Stimulated activated CD8-positive, alpha-beta memory T cell treated with anti-CD3 and anti-CD28 coated beads, Interleukin-7, amount 100 ng/mL, for 48 hours (primary cell): Measurements from ENCODE around the gene PRPSAP2.
"Not testable (repeated sequence)": the region's sequence is repeated elsewhere in the genome, so short reads cannot be mapped to it uniquely, and the experiment has no call there.

Experiments used
- DNase-seq, 2 donors: peaks; one replicate each; pipeline ENCODE4 v3.0.0-alpha.2; 2020; ENCODE audit warnings: low read depth in 1 of 2; ENCODE audit errors: extremely low read depth in 1 of 2

The PRPSAP2 gene

DNA sequence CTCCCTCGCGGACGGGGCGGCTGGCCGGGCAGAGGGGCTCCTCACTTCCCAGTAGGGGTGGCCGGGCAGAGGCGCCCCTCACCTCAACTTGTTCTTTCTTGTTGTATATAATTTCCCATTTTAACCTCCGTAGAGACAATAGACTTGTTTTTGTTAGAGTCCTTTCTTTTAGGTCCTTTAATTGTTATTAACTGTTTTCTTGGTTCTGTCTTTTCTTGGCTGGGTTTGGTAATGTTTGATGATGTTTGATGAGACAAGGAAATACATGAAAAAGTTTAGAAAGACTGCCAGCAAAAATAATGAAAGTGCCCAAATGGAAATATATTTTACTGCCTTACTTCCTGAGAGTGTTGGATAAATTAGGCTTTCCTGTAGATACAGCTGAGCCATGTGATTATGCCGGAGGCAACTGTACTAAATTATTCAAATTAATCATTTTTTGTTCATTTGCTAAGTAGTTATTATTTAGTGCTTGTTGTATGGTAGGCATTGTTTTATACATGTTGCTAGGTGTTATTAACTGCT, 30.9 kb downstream of the PRPSAP2 start:
- DNase-seq = no peak

DNA sequence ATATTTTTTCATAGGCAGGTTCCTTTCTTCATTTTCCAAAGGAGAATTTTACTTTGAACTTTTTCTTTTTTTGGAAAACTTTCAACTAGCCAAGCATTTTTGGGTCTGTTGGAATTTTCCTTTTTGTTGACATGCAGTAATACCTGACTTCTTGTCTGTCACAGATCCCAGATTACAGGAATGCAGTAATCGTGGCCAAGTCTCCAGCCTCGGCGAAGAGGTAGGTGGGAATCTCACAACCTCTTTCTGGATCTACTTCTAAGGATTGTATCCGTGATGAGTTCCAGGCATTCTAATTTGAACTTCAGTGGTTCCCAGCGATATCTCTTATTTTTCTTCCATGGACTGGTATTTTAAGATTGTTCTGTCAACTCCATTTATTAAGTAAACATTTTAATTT, 31.7 kb downstream of the PRPSAP2 start:
- DNase-seq = no peak

DNA sequence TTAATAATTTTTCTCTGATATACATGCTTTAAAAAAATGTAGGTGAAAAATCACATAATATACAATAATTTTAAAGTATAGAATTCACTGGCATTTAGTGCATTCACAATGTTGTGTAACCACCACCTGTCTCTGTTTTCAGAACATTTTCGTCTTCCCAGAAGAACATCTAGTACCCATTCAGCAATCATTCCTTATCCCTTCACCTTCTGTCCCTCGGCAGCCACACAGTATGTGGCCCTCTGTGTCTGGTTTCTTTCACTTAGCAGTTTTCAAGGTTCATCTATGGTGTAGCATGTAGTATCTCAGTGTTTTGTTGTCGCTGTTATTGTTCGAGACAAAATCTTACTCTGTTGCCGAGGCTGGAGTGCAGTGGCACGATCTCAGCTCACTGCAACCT, 33.6 kb downstream of the PRPSAP2 start:
- no peak for DNase-seq

DNA sequence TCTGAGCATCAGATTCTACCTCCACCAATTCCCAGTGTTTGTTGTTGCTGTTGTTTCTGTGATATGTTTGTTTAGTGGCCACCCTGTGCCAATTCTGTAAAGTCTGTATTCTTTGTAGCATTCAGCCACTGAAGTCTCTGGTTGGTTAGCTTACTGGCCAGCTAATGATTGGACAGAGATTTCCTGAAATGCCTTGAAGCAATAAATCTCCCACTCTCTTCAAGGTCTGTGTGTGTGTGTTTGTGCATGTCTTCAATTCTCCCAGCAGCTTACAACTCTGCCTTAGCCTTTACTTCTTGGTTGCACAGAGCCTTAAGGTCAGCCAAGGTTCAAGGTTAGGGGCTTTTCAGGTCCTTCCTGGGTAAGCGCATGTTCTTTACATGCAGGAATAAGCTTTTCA, 38.2 kb downstream of the PRPSAP2 start:
- no peak for DNase-seq

DNA sequence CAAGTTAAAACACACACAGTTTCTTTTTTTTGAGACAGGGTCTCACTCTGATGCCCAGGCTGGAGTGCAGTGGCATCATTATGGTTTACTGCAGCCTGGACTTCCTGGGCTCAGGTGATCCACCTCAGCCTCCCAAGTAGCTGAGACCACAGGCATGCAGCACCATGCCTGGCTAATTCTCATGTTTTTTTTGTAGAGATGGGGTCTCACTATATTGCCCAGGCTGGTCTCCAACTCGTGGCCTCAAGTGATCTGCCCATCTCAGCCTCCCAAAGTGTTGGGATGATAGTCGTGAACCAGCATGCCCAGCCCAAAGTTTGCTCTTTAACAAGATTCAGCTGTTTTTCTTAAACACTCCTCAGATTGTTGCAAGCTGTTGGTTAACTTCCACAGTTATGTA, 39.0 kb downstream of the PRPSAP2 start:
- no peak for DNase-seq

DNA sequence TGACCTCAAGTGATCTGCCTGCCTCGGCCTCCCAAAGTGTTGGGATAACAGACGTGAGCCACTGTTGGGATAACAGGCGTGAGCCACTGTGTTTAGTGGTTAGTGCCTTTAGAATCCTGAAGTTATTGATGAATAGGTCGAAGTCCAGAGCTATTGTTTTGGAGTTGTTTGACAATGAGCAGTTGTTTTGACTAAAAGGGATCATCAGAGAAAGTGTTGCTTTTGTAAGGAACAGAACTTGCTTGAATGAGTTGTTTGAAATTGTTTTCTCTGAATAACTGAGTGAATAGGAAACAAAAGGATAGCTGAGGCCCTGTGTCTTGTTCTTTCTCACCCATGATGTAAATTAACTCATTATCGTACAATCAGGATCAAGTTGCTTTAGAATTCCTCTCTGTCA, 46.6 kb downstream of the PRPSAP2 start:
- DNase-seq = no peak

DNA sequence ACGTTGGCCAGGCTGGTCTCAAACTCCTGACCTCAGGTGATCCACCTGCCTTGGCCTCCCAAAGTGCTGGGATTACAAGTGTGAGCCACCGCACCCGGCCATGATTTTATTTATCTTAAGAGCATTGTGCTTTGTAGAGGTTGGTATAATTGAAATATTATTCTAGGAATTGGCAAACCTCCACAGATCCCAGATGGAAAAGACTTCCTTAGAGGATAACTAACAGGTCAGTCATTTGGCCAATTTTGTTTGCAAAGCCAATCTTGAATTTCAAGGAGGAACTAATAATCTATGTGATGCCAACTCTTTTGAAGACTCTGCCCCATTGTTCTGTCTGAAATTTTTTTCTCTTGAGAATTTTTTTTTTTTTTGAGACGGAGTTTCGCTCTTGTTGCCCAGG, 47.3 kb downstream of the PRPSAP2 start:
- no peak for DNase-seq

DNA sequence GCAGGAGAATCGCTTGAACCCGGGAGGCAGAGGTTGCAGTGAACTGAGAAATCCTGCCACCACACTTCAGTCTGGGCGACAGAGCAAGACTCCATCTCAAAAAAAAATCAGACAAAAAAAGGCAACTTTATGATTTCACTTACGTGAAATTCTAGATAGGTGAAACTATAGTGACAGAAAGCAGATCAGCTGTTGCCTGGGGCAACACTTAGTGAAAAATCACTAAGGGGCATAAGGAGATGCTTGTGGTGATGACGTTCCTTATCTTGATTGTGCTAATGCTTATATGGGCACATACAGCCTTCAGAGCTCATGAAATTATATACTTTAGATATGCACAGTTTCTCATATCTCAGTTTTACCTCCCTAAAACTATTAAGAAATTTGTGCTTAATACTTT, 52.4 kb downstream of the PRPSAP2 start:
- no peak for DNase-seq

DNA sequence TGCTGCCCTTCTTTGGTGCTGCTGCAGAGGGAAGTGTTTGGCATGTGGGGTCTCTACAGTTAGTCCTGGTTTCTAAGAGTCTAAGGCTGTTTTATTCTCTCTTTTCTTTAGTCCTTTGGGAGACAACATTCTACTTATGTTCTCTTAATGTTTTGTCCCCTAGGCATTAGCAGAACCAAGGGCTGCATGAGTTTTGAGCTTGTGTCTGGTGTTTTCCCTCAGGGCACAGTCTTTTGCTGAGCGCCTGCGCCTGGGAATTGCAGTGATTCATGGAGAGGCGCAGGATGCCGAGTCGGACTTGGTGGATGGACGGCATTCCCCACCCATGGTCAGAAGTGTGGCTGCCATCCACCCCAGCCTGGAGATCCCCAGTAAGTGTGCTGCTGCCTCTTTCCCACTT, 53.0 kb downstream of the PRPSAP2 start:
- no peak for DNase-seq

DNA sequence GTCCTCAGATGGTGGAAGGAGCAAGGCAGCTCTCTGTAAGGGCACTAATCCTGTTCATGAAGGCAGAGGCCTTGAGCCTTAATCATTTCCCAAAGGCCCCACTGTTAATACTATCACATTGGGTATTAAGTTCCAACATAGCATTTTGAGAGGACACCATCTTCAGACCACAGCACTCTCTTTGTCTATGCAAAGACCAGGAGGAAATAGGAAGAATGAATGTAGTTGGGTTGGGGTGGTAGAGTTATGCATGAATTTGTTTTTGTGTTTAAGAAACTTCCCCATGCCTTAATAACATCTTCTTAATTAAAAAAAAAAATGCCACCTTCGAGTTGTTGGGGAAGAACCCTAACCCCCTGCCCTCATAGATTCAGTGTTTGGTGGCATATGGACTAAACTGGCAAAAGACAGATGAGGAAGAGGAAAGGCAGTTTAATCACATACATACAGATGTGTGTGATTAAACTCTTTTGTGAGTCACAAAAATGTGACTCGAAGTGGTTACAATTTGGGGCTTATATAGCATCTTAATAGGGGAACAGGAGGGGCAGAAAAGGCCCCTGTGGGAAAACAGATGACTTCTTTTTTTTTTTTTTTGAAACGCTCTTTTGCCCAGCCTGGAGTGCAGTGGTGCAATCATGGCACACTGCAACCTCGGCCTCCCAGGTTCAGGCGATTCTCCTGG, 59.0 kb downstream of the PRPSAP2 start:
- no peak for DNase-seq

DNA sequence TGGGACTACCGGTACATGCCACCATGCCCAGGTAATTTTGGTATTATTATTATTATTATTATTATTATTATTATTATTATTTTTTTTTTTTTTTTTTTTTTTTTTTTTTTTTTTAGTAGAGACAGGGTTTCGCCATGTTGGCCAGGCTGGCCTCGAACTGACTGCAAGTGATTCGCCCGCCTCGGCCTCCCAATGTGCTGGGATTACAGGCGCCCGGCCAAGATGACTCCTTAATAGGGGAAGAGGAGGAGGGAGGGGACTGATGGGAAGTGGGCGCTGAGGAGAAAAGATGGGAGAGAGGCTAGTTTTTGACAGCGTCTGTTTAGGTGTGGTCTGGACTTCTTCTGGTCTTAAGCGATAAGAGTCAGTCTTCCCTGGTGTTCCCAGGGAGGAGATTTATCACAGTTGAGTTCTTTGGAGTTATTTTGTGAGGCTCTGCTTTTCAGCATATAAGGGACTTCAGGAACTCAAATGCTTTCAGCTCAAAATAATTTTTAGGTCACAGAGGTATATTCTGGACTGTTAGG, 59.6 kb downstream of the PRPSAP2 start:
- no peak for DNase-seq

DNA sequence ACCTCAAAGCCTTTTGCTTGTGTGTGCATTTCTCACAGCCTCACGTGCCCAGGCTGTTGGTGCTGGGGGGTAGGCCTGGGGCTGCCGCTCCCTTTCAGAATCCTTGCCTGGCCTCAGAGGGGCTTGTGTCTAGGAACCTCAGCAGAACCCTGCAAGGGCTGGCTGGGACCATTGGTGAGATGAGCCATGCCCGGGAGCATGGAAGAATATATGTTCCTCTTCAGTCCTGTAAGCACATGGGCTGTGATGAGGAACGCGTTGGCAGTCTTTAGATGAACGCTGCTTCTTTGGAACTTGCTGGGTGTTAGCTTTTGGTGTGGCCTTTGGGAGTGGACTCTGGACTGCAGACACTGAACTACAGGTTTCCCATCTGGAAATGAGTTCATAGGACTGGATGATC, 62.0 kb downstream of the PRPSAP2 start:
- no peak for DNase-seq

DNA sequence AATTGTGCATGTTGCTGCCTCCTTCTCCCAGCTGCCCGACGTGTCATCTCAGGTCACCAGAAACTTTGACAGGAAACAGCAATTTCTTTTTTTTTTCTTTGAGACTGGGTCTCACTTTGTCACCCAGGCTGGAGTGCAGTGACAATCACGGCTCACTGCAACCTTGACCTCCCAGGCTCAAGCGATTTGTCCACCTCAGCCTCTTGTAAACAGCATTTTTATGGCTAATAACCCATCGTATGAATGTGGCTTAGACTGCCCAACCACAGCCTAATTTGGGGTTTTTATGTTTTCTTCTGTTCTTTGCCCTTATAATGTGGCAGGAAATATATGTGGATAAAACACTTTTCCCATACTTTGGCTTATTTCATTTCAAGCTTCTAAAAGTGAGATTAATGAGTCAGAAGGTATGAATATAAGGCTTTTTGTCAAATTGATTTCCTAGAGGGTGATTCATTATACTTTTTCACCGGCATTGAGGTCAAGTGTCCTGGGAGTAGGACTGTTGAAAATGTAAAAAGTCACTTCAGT, 63.0 kb downstream of the PRPSAP2 start:
- DNase-seq = no peak

DNA sequence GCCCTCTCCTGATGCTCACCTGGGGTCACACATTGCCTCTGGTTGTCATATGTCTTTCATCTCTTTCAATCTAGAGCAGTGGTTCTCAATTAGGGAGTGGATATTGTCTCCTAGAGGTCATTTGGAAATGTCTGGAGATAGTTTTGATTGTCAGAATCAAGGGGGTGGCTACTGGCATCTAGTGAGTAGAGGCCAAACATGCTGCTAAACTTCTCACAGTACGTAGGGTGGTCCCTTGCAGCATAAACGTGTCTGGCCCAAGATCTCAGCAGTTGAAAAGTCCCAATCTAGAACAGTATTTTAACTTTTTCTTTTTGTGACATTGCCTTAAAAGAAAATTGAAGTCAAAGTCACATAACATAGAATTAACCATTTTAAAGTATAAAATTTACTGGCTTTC, 63.6 kb downstream of the PRPSAP2 start:
- no peak for DNase-seq

DNA sequence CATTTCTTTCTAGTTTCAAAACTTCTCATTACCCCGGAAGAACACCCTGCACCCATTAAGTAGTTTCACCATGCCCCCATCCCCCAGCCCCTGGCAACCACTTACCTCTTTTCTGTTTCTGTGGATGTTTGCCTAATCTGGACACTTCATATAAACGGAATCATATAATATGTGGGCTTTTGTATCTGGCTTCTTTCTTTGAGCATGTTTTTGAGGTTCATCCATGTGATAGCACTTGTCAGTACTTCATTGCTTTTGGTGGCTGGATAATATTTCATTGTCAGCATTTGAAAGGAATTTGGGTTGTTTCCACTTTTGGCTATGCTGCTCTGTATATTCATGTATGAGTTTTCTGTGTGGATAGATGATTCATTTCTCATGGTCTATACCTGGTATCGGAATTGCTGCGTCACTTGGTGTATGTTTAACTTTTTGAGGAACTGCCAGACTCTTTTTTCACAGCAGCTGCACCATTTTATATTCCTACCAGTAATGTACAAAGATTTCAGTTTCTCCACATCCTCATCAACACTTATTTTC, 64.1 kb downstream of the PRPSAP2 start:
- no peak for DNase-seq

DNA sequence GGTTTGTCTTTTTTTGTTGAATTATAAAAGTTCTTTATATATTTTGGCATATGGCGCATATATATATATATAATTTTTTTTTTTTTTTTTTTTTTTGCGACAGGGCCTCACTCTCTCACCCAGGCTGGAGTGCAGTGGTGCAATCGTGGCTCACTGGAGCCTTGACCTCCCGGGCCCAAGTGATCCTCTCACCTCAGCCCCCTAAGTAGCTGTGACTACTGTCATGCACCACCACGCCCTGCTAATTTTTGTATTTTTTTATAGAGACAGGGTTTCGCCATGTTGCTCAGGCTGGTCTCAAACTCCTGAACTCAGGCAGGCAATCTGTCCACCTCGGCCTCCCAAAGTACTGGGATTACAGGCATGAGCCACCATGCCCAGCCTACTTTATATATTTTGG, 64.7 kb downstream of the PRPSAP2 start:
- not testable (repeated sequence) for DNase-seq

DNA sequence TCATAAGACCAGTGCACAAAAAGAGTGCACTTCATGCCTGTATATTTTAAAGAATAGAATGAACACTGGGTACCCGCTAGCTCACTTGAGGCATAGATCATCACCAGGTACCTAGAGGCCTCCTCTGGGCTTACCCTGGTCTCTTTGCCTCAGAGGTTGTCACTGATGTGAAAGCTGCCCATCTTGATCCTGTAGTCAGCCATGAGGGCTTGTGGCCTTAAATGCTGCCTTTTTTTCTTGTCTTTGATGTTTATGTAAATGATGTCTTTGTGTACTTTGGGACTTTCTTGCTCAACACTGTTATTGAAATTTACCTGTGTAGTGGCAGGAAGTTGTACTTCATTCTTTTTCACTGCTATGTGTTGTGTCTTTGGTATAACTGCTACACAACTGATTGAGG, 67.3 kb downstream of the PRPSAP2 start:
- DNase-seq = no peak

DNA sequence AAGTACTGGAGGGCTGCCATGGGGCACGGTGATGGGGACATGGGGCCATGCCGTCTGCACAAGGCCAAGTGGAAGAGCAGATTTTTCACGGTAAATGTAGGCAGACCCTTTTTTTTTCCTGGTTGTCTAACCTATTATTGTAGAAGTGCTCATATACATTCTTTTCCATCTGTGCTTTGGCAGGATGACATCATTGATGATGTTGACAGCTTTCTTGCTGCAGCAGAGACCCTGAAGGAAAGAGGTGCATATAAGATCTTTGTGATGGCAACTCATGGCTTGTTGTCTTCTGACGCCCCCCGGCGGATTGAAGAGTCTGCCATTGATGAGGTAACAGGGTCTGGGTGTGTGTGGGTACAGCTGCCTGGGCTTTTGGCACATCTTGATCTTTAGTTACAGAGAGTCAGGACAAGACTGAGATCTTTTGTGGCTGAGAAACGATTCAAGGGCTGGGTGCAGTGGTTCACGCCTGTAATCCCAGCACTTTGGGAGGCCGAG, 70.7 kb downstream of the PRPSAP2 start:
- no peak for DNase-seq

DNA sequence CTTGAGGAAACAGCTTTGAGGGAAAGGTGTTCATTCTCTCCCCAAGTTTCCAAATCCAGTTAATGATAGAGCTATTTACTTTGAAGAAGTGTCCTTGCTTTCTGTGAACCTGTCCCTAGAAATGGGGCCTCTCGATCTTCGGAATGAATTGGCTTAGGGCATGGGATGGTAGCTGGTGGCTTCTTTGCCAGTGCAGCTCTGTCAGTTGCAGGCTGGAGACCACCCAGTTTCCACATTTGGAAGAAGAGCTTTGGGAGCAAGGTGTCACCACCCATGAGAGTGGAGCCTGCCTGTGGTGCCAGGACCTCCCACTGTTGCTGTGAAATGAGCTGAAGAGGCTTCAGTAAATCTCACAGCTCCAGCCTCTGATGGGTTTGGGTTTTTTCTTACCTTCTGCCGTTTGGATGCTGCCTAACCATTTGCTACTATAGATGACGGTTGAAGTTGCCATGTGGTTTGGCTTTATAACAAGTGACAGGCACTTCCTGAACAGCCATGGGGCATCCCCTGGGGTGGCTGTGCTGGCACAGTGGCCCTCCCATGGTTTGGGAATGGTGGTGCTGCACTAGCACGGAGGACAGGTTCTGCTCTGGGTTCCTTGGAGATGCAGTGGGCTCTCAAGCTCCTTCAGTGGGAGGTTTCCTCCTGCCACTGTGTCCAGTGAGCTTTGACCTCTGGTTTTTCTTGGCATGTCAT, 74.6 kb downstream of the PRPSAP2 start:
- DNase-seq = no peak

DNA sequence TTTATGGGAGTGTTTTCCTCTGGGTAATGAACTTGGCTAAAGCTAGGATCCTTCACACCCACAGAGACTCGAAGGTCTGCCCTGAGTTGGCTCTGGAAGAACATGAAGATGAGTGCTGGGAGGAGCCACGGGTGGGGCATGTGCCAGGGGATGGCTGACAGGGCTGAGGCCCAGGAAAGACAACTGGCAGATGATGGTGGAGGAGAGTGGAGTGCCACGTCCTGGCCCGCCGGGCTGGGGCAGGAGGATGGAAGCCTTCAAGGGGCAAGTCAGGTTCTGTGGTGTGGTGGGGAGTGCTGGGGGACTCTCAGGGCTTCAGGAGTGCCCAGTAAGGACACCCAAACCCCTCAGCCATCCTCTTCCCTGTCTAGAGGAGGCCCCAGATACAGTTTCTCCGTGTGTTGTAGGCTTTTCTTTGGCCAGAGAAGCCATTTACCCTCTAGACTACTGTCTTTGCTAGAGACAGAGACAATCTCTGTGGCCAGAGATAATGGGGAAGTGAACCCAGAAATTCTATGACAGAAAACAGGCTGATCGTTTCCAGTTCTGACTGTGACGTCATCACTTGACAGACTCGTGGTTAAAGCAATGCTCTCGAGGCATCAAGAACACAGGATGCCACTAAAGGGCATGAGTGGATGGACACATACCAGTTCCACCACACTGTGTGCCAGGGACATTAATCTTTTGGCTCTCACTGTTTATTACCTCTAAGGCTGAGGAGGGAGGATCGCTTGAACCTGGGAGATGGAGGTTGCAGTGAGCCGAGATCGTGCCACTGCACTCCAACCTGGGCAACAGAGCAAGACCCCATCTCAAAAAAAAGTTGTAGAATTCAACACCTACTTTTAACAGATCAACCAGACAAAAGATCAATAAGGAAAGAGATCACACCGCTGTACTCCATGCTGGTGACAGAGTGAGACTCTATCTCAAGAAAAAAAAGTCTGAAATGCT, 75.4 kb downstream of the PRPSAP2 start:
- DNase-seq = no peak
